Measurements from ENCODE around the gene LIX1L. TPM values are rescaled to one million over a fixed set of nuclear protein-coding genes. Genes with fewer than 3 reads are reported as not detected.

Gene LIX1L
- total RNA-seq, 1 experiment from 2014 or later: 12.4 TPM

DNA sequence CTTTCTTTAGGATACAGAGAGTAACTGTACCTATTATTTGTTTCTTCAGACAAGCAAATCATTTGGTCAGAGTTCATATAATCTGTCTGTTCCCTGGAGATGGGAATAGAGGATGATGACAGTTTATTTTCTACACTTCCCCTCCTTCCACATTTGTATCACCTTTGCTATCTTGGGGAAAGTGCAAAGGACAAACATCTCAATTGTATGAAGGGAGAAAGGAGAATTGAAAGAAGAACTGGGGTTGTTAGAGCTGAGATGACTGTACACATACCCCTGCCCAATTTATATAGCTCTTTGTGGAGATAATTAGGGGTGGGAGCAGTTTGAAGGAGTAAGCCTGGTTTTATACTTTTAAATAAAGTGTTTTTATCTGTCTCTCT lies 20.6 kb upstream of the LIX1L start:
- Histone ChIP-seq H3K9ac (ENCODE audit: low read length) (peak overlapping the region; percentile 56), H3K27ac (ENCODE audit: low read depth, low read length) (peak overlapping the region; percentile 89), H3K9me2 (ENCODE audit: insufficient read depth) (no peaks in the 10 kb centered on the region), H2AFZ (ENCODE audit: low read depth, low read length, poor library complexity, severe bottlenecking) (peak overlapping the region; percentile 42), H3K4me1 (ENCODE audit: control insufficient read depth in 1 of 2, insufficient read depth in 2 of 2, low read length in 2 of 2) (peaks cover 30 to 44% of the 10 kb centered on the region in 2 experiments), H3K9me3 (ENCODE audit: control insufficient read depth in 1 of 2, insufficient read depth in 1 of 2, low read depth in 1 of 2, low read length in 2 of 2) (no peaks in the 10 kb centered on the region), H3K27me3 (ENCODE audit: insufficient read depth, low read length) (no peaks in the 10 kb centered on the region), H3K4me2 (ENCODE audit: low read length) (peak overlapping the region; percentile 76), H4K20me1 (ENCODE audit: insufficient read depth) (no peaks in the 10 kb centered on the region), H3K4me3 (replicated peaks in 1 of 2; ENCODE audit: low read depth in 1 of 2, low read length in 2 of 2) (peak overlapping the region in 1 of 2 experiments; percentile 37; a peak in 2 of 4 replicates), H3K79me2 (ENCODE audit: insufficient read depth, low read length) (no peaks in the 10 kb centered on the region), H3K36me3 (ENCODE audit: control insufficient read depth in 1 of 2, insufficient read depth in 2 of 2, low read length in 2 of 2) (no peaks in the 10 kb centered on the region)
- ChIA-PET RAD21 (ENCODE audit: low non-redundant PET in 1 of 2, low total read pairs in 2 of 2, uncharacterized antibody in 2 of 2, unreplicated experiment in 2 of 2) (interaction anchor here (0.6 to 1.4 kb wide), 4 partner anchors 29 to 34 kb away, joined by 3 to 5 read pairs (median 3); no protein-coding TSS in a partner anchor), CTCF (interaction anchor here (1.2 to 3.1 kb wide), 8 partner anchors 24 to 133 kb away, joined by 3 to 45 read pairs (median 6); partner anchors contain the start of gene NUDT17), POLR2A (interaction anchor here (1.3 to 3.0 kb wide), 10 partner anchors 12 to 73 kb away, joined by 4 to 27 read pairs (median 8); partner anchors contain the start of genes ANKRD34A, HJV, LIX1L and POLR3GL)
- no TSS peak for BruUV-seq (replicated peaks)
- no peak for ATAC-seq
- no peak for DNase-seq (ENCODE audit: low read depth, low spot score)
- intact Hi-C loops (cut with micrococcal nuclease): loop anchor here (5.0 kb wide), 1 partner anchor 86 kb away; no protein-coding TSS in a partner anchor
- TF ChIP-seq JUND (IDR thresholded peaks at IDR 0.05): peak; percentile 21; the same call in 1 of the 2 replicates
- TF ChIP-seq, protein P1, sequence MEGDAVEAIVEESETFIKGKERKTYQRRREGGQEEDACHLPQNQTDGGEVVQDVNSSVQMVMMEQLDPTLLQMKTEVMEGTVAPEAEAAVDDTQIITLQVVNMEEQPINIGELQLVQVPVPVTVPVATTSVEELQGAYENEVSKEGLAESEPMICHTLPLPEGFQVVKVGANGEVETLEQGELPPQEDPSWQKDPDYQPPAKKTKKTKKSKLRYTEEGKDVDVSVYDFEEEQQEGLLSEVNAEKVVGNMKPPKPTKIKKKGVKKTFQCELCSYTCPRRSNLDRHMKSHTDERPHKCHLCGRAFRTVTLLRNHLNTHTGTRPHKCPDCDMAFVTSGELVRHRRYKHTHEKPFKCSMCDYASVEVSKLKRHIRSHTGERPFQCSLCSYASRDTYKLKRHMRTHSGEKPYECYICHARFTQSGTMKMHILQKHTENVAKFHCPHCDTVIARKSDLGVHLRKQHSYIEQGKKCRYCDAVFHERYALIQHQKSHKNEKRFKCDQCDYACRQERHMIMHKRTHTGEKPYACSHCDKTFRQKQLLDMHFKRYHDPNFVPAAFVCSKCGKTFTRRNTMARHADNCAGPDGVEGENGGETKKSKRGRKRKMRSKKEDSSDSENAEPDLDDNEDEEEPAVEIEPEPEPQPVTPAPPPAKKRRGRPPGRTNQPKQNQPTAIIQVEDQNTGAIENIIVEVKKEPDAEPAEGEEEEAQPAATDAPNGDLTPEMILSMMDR (IDR thresholded peaks at IDR 0.05 in 2 of 3, conservative IDR thresholded peaks at IDR 0.05 in 1 of 3; ENCODE audit: borderline replicate concordance in 1 of 3, insufficient read depth in 1 of 3, low read depth in 2 of 3, low read length in 2 of 3): no peak

All from HCT116 (cell line).